Hepatocyte (in vitro differentiated cells): Measurements from ENCODE around the gene CNTNAP2. TPM values are rescaled to one million over a fixed set of nuclear protein-coding genes. Genes with fewer than 3 reads are reported as not detected.

Source experiments
- DNase-seq: peaks from one replicate; pipeline ENCODE4 v3.0.0-alpha.2; 2016; ENCODE audit warnings: low spot score
- H2AFZ ChIP-seq: fragments of 200-600 bp; sonication (generic); 2 replicates; pipeline ENCODE4 v1.6.0; 2016; ENCODE audit warnings: antibody characterized with exemption, mild to moderate bottlenecking
- H3K27ac ChIP-seq: fragments of 200-600 bp; sonication (generic); 2 replicates; pipeline ENCODE4 v1.5.1; 2016; ENCODE audit warnings: mild to moderate bottlenecking
- H3K27me3 ChIP-seq: fragments of 200-600 bp; sonication (generic); 2 replicates; pipeline ENCODE4 v1.6.1; 2016
- H3K36me3 ChIP-seq: fragments of 200-600 bp; sonication (generic); replicated peaks from 2 replicates; pipeline ENCODE4 v1.5.1; 2016; ENCODE audit warnings: low read depth; ENCODE audit not compliant: insufficient read depth
- H3K4me1 ChIP-seq: fragments of 200-600 bp; sonication (generic); 2 replicates; pipeline ENCODE4 v1.5.1; 2016; ENCODE audit warnings: mild to moderate bottlenecking, moderate library complexity; ENCODE audit not compliant: insufficient read depth
- H3K4me2 ChIP-seq: fragments of 200-600 bp; sonication (generic); 2 replicates; pipeline ENCODE4 v1.6.0; 2016
- H3K4me3 ChIP-seq: fragments of 200-600 bp; sonication (generic); 2 replicates; pipeline ENCODE4 v1.5.1; 2016; ENCODE audit warnings: mild to moderate bottlenecking
- H3K79me2 ChIP-seq: fragments of 200-600 bp; sonication (generic); 2 replicates; pipeline ENCODE4 v1.6.0; 2017; ENCODE audit warnings: mild to moderate bottlenecking
- H3K9me2 ChIP-seq: fragments of 200-600 bp; sonication (generic); replicated peaks from 2 replicates; pipeline ENCODE4 v1.6.0; 2017; ENCODE audit warnings: mild to moderate bottlenecking; ENCODE audit not compliant: insufficient read depth
- H3K9me3 ChIP-seq: fragments of 200-600 bp; sonication (generic); 2 replicates; pipeline ENCODE4 v1.5.1; 2016; ENCODE audit warnings: low read depth, mild to moderate bottlenecking
- H4K20me1 ChIP-seq: fragments of 200-600 bp; sonication (generic); 2 replicates; pipeline ENCODE4 v1.6.0; 2016; ENCODE audit warnings: mild to moderate bottlenecking; ENCODE audit not compliant: insufficient read depth, poor library complexity, severe bottlenecking
- EZH2 ChIP-seq: fragments of 200-600 bp; sonication (generic); IDR thresholded peaks from 2 replicates; pipeline ENCODE4 v1.6.1; 2016; ENCODE audit warnings: antibody characterized with exemption, mild to moderate bottlenecking, borderline replicate concordance
- EZH2phosphoT487 ChIP-seq: fragments of 200-600 bp; sonication (generic); IDR thresholded peaks from one replicate; pipeline ENCODE4 v1.6.1; 2018; ENCODE audit warnings: antibody characterized with exemption, mild to moderate bottlenecking, low read depth, moderate library complexity; ENCODE audit not compliant: unreplicated experiment, severe bottlenecking
- whole genome bisulfite sequencing: methylation state at CpG from one replicate; pipeline ENCODE4 v1.1.6; 2016; ENCODE audit warnings: low lambda C conversion rate; ENCODE audit errors: missing lambda C conversion rate; 5-methylcytosine and 5-hydroxymethylcytosine counted together
- polyA plus RNA-seq: library from polyadenylated mRNA; unstranded; fragments of >200 nt; fragmentation: Nextera tagmentation; extraction: Ambion mirVana; gene quantifications from 2 replicates; pipeline ENCODE4 v1.2.1, GENCODE V29; 2016
- total RNA-seq: library from RNA; depleted of rRNA; stranded (reverse); fragments of >200 nt; gene quantifications from 2 replicates; pipeline ENCODE4 v1.2.3, GENCODE V29; 2014
- TF ChIP-seq, protein P1 (sequence below): fragments of 200-600 bp; sonication (generic); IDR thresholded peaks from 2 replicates; pipeline ENCODE4 v1.5.1; 2016; ENCODE audit warnings: antibody characterized with exemption, mild to moderate bottlenecking; ENCODE audit not compliant: poor library complexity

CNTNAP2 gene
- total and polyA plus RNA-seq, 2 experiments from 2014 or later, result 7.5 to 14.7 TPM

DNA sequence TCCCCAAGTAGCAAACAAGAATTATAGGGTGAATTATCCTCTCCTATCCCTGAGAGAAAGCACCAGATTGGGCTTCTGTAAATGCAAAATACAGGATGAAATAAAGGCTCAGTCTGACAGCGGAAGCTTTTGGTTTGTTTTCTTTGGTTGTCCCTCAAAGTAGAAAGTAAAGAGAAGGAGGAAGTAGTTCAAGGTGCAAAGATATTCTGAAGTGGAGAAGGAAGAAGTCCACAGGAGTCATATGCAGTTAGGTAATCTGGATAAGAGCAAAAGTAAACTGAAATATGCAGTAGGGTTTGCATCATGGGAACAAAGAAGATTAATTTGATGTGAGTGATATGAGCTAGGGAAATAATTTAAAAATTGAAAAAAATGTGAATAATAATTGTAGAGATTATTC is 1071.9 kb downstream of the CNTNAP2 start:
- WGBS, result 79% methylated on average over 1 of the region's 1 CpG
- no peaks in the 10 kb centered on the region for H3K9me2 ChIP-seq
- no peak overlapping the region for H3K27ac ChIP-seq
- H3K79me2 ChIP-seq, result no peaks in the 10 kb centered on the region
- H3K27me3 ChIP-seq, result no peaks in the 10 kb centered on the region
- no peaks in the 10 kb centered on the region for H4K20me1 ChIP-seq
- no peaks in the 10 kb centered on the region for H3K4me1 ChIP-seq
- no peaks in the 10 kb centered on the region for H3K9me3 ChIP-seq
- no peak for DNase-seq
- no peak overlapping the region for H3K4me2 ChIP-seq
- H3K36me3 ChIP-seq, result no peaks in the 10 kb centered on the region
- no peak overlapping the region for H2AFZ ChIP-seq
- no peak for TF ChIP-seq EZH2
- TF ChIP-seq, protein P1, sequence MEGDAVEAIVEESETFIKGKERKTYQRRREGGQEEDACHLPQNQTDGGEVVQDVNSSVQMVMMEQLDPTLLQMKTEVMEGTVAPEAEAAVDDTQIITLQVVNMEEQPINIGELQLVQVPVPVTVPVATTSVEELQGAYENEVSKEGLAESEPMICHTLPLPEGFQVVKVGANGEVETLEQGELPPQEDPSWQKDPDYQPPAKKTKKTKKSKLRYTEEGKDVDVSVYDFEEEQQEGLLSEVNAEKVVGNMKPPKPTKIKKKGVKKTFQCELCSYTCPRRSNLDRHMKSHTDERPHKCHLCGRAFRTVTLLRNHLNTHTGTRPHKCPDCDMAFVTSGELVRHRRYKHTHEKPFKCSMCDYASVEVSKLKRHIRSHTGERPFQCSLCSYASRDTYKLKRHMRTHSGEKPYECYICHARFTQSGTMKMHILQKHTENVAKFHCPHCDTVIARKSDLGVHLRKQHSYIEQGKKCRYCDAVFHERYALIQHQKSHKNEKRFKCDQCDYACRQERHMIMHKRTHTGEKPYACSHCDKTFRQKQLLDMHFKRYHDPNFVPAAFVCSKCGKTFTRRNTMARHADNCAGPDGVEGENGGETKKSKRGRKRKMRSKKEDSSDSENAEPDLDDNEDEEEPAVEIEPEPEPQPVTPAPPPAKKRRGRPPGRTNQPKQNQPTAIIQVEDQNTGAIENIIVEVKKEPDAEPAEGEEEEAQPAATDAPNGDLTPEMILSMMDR, result no peak
- no peak for TF ChIP-seq EZH2phosphoT487
- H3K4me3 ChIP-seq, result no peak overlapping the region

DNA sequence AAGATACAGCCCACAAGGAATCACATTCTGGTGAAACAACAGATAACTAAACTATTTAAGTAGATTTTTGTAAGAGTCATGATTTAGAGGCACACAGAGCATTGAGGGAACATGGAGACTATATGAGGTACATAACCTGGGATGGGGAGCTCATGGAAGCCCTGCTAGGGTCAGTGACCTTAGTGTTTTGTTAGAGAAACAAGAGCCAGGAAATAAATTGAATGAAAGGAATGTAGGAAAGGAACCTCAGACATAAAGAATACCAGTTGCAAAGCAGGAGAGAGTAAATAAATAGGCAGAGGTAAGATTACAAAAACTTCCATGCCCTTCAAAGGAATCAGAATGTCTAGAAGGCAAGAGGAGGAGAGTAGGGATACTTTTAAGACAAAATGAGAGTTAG is 1076.9 kb downstream of the CNTNAP2 start:
- Histone ChIP-seq H3K9me3 (no peaks in the 10 kb centered on the region), H3K36me3 (no peaks in the 10 kb centered on the region), H3K27ac (no peak overlapping the region), H3K4me3 (no peak overlapping the region), H3K27me3 (no peaks in the 10 kb centered on the region), H3K9me2 (no peaks in the 10 kb centered on the region), H3K79me2 (no peaks in the 10 kb centered on the region), H4K20me1 (no peaks in the 10 kb centered on the region), H2AFZ (no peak overlapping the region), H3K4me1 (no peaks in the 10 kb centered on the region), H3K4me2 (no peak overlapping the region)
- TF ChIP-seq EZH2, result no peak
- DNase-seq, result no peak

DNA sequence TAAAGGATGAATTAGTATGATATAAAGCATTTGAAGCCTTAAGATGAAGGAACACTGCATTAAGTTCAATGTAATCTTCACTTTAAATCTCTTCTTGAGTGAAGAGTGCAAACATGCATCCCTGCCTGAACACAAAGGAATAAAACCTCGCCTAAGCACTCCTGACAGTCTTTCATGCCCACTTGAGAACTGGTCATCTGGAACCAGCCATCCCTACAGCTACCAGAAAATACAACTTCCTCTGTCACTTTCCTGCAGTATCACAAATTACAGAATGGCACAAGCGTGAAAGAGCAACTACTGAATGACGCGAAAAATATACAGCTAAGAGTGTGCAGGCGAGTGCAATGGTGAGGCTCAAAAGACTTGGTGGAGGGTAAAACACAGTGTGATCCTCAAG is 1079.9 kb downstream of the CNTNAP2 start:
- H4K20me1 ChIP-seq, result no peaks in the 10 kb centered on the region
- H2AFZ ChIP-seq, result no peak overlapping the region
- H3K4me1 ChIP-seq, result no peaks in the 10 kb centered on the region
- H3K36me3 ChIP-seq, result no peaks in the 10 kb centered on the region
- no peak for DNase-seq
- H3K79me2 ChIP-seq, result no peaks in the 10 kb centered on the region
- WGBS, result 92% methylated on average over 5 of the region's 5 CpGs
- no peaks in the 10 kb centered on the region for H3K9me3 ChIP-seq
- no peak for TF ChIP-seq EZH2phosphoT487
- TF ChIP-seq, protein P1, result no peak
- no peak for TF ChIP-seq EZH2
- no peaks in the 10 kb centered on the region for H3K9me2 ChIP-seq
- H3K27ac ChIP-seq, result no peak overlapping the region
- no peaks in the 10 kb centered on the region for H3K27me3 ChIP-seq
- no peak overlapping the region for H3K4me3 ChIP-seq
- no peak overlapping the region for H3K4me2 ChIP-seq

DNA sequence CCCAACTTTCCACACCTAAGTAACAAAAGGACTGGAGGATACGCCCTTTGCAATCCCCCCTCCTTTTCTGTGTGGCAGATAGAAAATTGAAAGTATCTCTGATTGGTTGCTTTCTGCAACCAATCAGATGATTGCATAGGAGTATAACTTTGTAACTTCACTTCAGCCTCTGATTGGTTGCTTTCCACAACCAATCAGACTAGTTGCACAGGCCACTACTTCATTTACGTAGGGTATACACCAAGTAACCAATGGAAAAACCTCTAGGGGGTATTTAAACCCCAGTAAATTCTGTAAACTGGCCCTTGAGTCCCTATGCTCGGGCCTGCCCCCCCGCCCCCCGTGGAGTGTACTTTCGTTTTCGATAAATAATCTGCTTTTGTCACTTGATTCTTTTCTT is 1080.4 kb downstream of the CNTNAP2 start:
- Histone ChIP-seq H4K20me1 (no peaks in the 10 kb centered on the region), H3K9me2 (no peaks in the 10 kb centered on the region), H3K4me1 (no peaks in the 10 kb centered on the region), H2AFZ (no peak overlapping the region), H3K36me3 (no peaks in the 10 kb centered on the region), H3K79me2 (no peaks in the 10 kb centered on the region), H3K4me2 (no peak overlapping the region), H3K9me3 (no peaks in the 10 kb centered on the region), H3K27ac (no peak overlapping the region), H3K4me3 (no peak overlapping the region), H3K27me3 (no peaks in the 10 kb centered on the region)
- WGBS, result 95% methylated on average over 7 of the region's 7 CpGs
- TF ChIP-seq, protein P1, result no peak
- no peak for TF ChIP-seq EZH2phosphoT487
- no peak for TF ChIP-seq EZH2
- no peak for DNase-seq
